ENCODE measurements around the gene RAPGEF2. TPM values are rescaled to one million over a fixed set of nuclear protein-coding genes. Genes with fewer than 3 reads are reported as not detected.

The RAPGEF2 gene
- total RNA-seq, 2 donors from 2014 or later: 22.8 to 25.1 TPM

DNA sequence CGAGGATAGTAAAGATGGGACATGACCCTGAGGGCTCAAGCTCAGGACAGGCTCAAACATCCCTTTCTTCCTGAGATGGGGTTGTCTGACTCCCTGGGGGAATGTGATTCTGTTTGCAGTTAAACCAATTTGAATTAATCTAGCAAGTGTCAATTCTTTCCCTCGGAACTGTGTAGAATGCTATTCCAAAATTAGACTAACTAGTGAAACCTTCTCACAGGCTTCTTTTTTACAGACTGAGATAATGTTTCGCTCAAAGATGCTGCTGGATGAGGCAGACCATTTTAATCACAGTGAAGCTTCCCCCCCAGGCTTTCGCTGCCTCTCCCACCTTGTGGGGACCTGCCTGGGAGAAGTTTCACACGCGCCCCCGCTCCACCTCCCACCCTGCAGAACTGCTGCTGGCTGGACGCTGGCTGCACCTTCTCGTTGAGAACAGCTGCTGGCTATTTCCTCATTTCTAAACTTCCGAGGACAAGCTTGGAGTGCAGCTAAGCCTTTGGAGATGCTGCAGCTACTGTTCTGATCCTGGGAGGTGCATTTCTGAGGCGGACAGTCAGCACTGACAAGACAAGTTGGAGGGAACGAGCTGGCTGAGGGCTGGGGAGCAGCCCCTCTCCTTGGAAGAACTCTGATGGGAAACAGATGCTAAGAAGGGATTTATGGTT is 297.8 kb downstream of the RAPGEF2 start:
- H3K4me3 Mint-ChIP-seq: no peak overlapping the region
- peaks cover 22% of the 10 kb centered on the region for H3K27me3 Mint-ChIP-seq
- no peaks in the 10 kb centered on the region for H3K36me3 Mint-ChIP-seq (ENCODE audit: low read depth)
- H3K4me1 Mint-ChIP-seq: peaks cover 11% of the 10 kb centered on the region
- no peak for ATAC-seq (replicated peaks)
- no peak overlapping the region for H3K27ac Mint-ChIP-seq
- no peaks in the 10 kb centered on the region for H3K9me3 Mint-ChIP-seq

GRCh38 chr4:159401226-159401712 is 298.4 kb downstream of the RAPGEF2 start:
- ATAC-seq (replicated peaks): no peak
- Mint-ChIP-seq H3K4me1 (peaks cover 11% of the 10 kb centered on the region), H3K9me3 (no peaks in the 10 kb centered on the region), H3K36me3 (ENCODE audit: low read depth) (no peaks in the 10 kb centered on the region), H3K27me3 (peaks cover 22% of the 10 kb centered on the region), H3K27ac (no peak overlapping the region), H3K4me3 (no peak overlapping the region)

- Mint-ChIP-seq H3K4me3 (no peak overlapping the region), H3K27me3 (peaks cover 22% of the 10 kb centered on the region), H3K9me3 (no peaks in the 10 kb centered on the region), H3K27ac (no peak overlapping the region), H3K4me1 (peaks cover 11% of the 10 kb centered on the region), H3K36me3 (ENCODE audit: low read depth) (no peaks in the 10 kb centered on the region)
- no peak for ATAC-seq (replicated peaks)
Observed at GRCh38 chr4:159401791-159402380, 299.0 kb downstream of the RAPGEF2 start.

Data from activated T-helper 17 cell treated with anti-CD3 and anti-CD28 coated beads, Interleukin-2, amount 50 U/mL, for 72 hours (primary cell).